Liver (tissue), 9 donors: Measurements from ENCODE around the gene FSCN2. TPM values are rescaled to one million over a fixed set of nuclear protein-coding genes. Genes with fewer than 3 reads are reported as not detected.
A peak's percentile ranks its signal among the peaks of the same experiment; 100 is the strongest.

ENCODE experiments used
- DNase-seq: peaks from one replicate; pipeline ENCODE4 v3.0.0-alpha.2; 2017; ENCODE audit warnings: low spot score
- H3K27ac ChIP-seq, 2 donors: one replicate each; pipeline ENCODE4 v1.7.0; 2013; ENCODE audit warnings: inconsistent platforms in 2 of 2, low read length in 2 of 2, control low read depth in 1 of 2, low read depth in 1 of 2, mild to moderate bottlenecking in 1 of 2
- H3K27me3 ChIP-seq, 4 donors: one replicate each; pipeline versions ENCODE4 v1.6.1 to v1.7.0; 2013; ENCODE audit warnings: low read length in 3 of 4, inconsistent platforms in 1 of 4, mild to moderate bottlenecking in 1 of 4, moderate library complexity in 1 of 4; ENCODE audit not compliant: control insufficient read depth in 4 of 4, insufficient read depth in 4 of 4
- H3K36me3 ChIP-seq, 4 donors: one replicate each; pipeline versions ENCODE4 v1.6.1 to v1.7.0; 2013; ENCODE audit warnings: low read length in 3 of 4, mild to moderate bottlenecking in 3 of 4, low read depth in 1 of 4, moderate library complexity in 1 of 4; ENCODE audit not compliant: control insufficient read depth in 4 of 4, insufficient read depth in 3 of 4
- H3K4me1 ChIP-seq, 4 donors: one replicate each; pipeline versions ENCODE4 v1.6.1 to v1.7.0; 2013; ENCODE audit warnings: low read length in 3 of 4, mild to moderate bottlenecking in 3 of 4, moderate library complexity in 1 of 4; ENCODE audit not compliant: control insufficient read depth in 4 of 4, insufficient read depth in 4 of 4
- H3K4me3 ChIP-seq, 3 donors: one replicate each; pipeline versions ENCODE4 v1.6.1 to v1.7.0; 2013; ENCODE audit warnings: low read length in 3 of 3, control low read depth in 1 of 3, low read depth in 1 of 3, mild to moderate bottlenecking in 1 of 3
- H3K9ac ChIP-seq, 2 donors: one replicate each; pipeline ENCODE4 v1.7.0; 2013; ENCODE audit warnings: low read length in 2 of 2, mild to moderate bottlenecking in 2 of 2, moderate library complexity in 2 of 2, control low read depth in 1 of 2, low read depth in 1 of 2
- H3K9me3 ChIP-seq, 4 donors: one replicate each; pipeline versions ENCODE4 v1.6.1 to v1.7.0; 2013; ENCODE audit warnings: low read length in 3 of 4; ENCODE audit not compliant: control insufficient read depth in 4 of 4
- EGR1 ChIP-seq, 2 donors: IDR thresholded peaks; 2 replicates each; pipeline ENCODE4 v1.6.1; 2016 to 2018; ENCODE audit warnings: antibody characterized with exemption in 2 of 2, low read depth in 2 of 2
- FOXA2 ChIP-seq: IDR thresholded peaks from 2 replicates; pipeline ENCODE4 v1.6.1; 2016; ENCODE audit warnings: antibody characterized with exemption
- HNF4A ChIP-seq, 2 donors: conservative IDR thresholded peaks; 2 replicates each; pipeline ENCODE4 v1.6.1; 2016; ENCODE audit warnings: antibody characterized with exemption in 2 of 2, mild to moderate bottlenecking in 2 of 2
- HNF4G ChIP-seq: IDR thresholded peaks from 2 replicates; pipeline ENCODE4 v1.6.1; 2016; ENCODE audit warnings: antibody characterized with exemption
- JUND ChIP-seq, 2 donors: IDR thresholded peaks; 2 replicates each; pipeline ENCODE4 v1.6.1; 2016; ENCODE audit warnings: antibody characterized with exemption in 2 of 2
- RAD21 ChIP-seq, 2 donors: IDR thresholded peaks; 2 replicates each; pipeline ENCODE4 v1.6.1; 2016; ENCODE audit warnings: antibody characterized with exemption in 2 of 2, mild to moderate bottlenecking in 2 of 2
- RXRA ChIP-seq, 2 donors: IDR thresholded peaks; 2 replicates each; pipeline ENCODE4 v1.6.1; 2017 to 2018; ENCODE audit warnings: antibody characterized with exemption in 2 of 2, mild to moderate bottlenecking in 1 of 2
- SP1 ChIP-seq: IDR thresholded peaks from 2 replicates; pipeline ENCODE4 v1.6.1; 2018; ENCODE audit warnings: antibody characterized with exemption, mild to moderate bottlenecking
- YY1 ChIP-seq: IDR thresholded peaks from 2 replicates; pipeline ENCODE4 v1.6.1; 2016; ENCODE audit warnings: antibody characterized with exemption, mild to moderate bottlenecking
- WGBS: extraction: QIAGEN DNeasy Blood & Tissue Kit; methylation state at CpG from one replicate; pipeline ENCODE4 v1.1.7; 2013; 5-methylcytosine and 5-hydroxymethylcytosine counted together
- polyA plus RNA-seq, 2 donors: library from polyadenylated mRNA; stranded (reverse) in 1 of 2; unstranded in 1 of 2; fragments of 200-250 nt in 1 of 2; fragments of >200 nt in 1 of 2; fragmentation: Nextera tagmentation in 1 of 2; extraction: Ambion mirVana in 1 of 2; gene quantifications; one replicate each; pipeline versions ENCODE4 v1.2.1 to v1.2.3, GENCODE V29; 2013 to 2015
- total RNA-seq, 2 donors: library from RNA; depleted of rRNA; stranded (reverse); fragments of >200 nt; gene quantifications; one replicate each; pipeline ENCODE4 v1.2.3, GENCODE V29; 2014
- TF ChIP-seq, protein P1 (sequence below): fragments of 150-350 bp; IDR thresholded peaks from 2 replicates; pipeline ENCODE4 v1.5.1; 2017; ENCODE audit warnings: improper control_type of control experiment, low read depth, low read length; ENCODE audit not compliant: missing input control
- TF ChIP-seq, protein P2 (sequence below): IDR thresholded peaks from 2 replicates; pipeline ENCODE4 v1.6.1; 2016; ENCODE audit warnings: antibody characterized with exemption
- TF ChIP-seq, protein P3 (sequence below): IDR thresholded peaks from 2 replicates; pipeline ENCODE4 v1.6.1; 2016; ENCODE audit warnings: antibody characterized with exemption, mild to moderate bottlenecking
- donor health status: healthy.
- donor health status: healthy.
- donor health status: healthy.
- donor health status: healthy.
- donor health status: healthy.

FSCN2 gene
- total and polyA plus RNA-seq, 4 donors = 0.09 to 0.42 TPM; not detected in 2

- TF ChIP-seq, protein P1, sequence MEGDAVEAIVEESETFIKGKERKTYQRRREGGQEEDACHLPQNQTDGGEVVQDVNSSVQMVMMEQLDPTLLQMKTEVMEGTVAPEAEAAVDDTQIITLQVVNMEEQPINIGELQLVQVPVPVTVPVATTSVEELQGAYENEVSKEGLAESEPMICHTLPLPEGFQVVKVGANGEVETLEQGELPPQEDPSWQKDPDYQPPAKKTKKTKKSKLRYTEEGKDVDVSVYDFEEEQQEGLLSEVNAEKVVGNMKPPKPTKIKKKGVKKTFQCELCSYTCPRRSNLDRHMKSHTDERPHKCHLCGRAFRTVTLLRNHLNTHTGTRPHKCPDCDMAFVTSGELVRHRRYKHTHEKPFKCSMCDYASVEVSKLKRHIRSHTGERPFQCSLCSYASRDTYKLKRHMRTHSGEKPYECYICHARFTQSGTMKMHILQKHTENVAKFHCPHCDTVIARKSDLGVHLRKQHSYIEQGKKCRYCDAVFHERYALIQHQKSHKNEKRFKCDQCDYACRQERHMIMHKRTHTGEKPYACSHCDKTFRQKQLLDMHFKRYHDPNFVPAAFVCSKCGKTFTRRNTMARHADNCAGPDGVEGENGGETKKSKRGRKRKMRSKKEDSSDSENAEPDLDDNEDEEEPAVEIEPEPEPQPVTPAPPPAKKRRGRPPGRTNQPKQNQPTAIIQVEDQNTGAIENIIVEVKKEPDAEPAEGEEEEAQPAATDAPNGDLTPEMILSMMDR = peak; percentile 97
- peak; percentile 81 to 86 for TF ChIP-seq RAD21 (IDR thresholded peaks at IDR 0.05)
- peak in 1 of 2 donors; percentile 33 for TF ChIP-seq RXRA (IDR thresholded peaks at IDR 0.05)
- no peak for TF ChIP-seq HNF4A (conservative IDR thresholded peaks at IDR 0.05)
- peak; percentile 86 for DNase-seq
- Histone ChIP-seq H3K4me1 (peaks cover 5 to 22% (median 15%) of the 10 kb centered on the region in 4 donors), H3K27ac (no peak overlapping the region), H3K9me3 (no peaks in the 10 kb centered on the region), H3K4me3 (peak overlapping the region in 1 of 3 donors; percentile 40), H3K27me3 (no peaks in the 10 kb centered on the region), H3K9ac (peak overlapping the region in 1 of 2 donors; percentile 32), H3K36me3 (no peaks in the 10 kb centered on the region)
- 7% methylated on average over 60 of the region's 60 CpGs for WGBS
Measured at GRCh38 chr17:81484195-81484979, 43.8 kb upstream of the FSCN2 start.

DNA sequence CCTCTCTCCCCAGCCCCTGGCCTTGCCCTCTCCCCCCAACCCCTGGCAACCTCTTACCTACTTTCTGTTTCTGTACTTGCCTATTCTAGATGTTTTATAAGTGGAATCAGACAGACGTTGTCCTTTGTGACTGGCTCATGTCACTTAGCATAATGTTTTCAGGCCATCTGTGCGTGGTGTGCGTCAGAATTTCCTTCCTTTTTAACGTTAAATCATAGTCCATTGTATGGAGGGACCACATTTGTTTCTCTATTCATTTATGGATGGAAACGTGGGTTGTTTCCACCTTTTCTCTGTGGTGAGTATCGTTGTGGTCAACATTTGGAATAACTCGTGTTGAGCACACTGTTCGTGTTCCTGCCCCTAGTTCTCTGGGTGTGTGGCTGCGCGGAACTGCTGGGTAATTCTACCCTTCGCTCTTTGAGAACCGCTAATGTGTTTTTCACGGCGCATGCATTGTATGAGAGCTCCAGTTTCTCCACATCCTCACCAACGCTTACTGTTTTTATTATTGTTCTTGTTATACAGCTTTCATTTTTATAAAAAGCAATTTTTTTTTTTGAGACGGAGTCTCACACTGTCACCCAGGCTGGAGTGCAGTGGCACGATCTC, 41.9 kb upstream of the FSCN2 start:
- TF ChIP-seq SP1 = no peak
- no peak for TF ChIP-seq EGR1 (IDR thresholded peaks at IDR 0.05; ENCODE audit: low read depth in 2 of 2)
- no peak for TF ChIP-seq RXRA (IDR thresholded peaks at IDR 0.05)
- TF ChIP-seq HNF4G = no peak
- TF ChIP-seq FOXA2 = no peak
- TF ChIP-seq, protein P2, sequence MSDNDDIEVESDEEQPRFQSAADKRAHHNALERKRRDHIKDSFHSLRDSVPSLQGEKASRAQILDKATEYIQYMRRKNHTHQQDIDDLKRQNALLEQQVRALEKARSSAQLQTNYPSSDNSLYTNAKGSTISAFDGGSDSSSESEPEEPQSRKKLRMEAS = no peak
- TF ChIP-seq, protein P3, sequence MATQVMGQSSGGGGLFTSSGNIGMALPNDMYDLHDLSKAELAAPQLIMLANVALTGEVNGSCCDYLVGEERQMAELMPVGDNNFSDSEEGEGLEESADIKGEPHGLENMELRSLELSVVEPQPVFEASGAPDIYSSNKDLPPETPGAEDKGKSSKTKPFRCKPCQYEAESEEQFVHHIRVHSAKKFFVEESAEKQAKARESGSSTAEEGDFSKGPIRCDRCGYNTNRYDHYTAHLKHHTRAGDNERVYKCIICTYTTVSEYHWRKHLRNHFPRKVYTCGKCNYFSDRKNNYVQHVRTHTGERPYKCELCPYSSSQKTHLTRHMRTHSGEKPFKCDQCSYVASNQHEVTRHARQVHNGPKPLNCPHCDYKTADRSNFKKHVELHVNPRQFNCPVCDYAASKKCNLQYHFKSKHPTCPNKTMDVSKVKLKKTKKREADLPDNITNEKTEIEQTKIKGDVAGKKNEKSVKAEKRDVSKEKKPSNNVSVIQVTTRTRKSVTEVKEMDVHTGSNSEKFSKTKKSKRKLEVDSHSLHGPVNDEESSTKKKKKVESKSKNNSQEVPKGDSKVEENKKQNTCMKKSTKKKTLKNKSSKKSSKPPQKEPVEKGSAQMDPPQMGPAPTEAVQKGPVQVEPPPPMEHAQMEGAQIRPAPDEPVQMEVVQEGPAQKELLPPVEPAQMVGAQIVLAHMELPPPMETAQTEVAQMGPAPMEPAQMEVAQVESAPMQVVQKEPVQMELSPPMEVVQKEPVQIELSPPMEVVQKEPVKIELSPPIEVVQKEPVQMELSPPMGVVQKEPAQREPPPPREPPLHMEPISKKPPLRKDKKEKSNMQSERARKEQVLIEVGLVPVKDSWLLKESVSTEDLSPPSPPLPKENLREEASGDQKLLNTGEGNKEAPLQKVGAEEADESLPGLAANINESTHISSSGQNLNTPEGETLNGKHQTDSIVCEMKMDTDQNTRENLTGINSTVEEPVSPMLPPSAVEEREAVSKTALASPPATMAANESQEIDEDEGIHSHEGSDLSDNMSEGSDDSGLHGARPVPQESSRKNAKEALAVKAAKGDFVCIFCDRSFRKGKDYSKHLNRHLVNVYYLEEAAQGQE = no peak
- no peak for TF ChIP-seq YY1
- TF ChIP-seq JUND (IDR thresholded peaks at IDR 0.05) = no peak
- H3K4me3 ChIP-seq = no peak overlapping the region
- H3K9ac ChIP-seq = no peak overlapping the region
- no peak overlapping the region for H3K27ac ChIP-seq
- H3K9me3 ChIP-seq = no peaks in the 10 kb centered on the region
- no peaks in the 10 kb centered on the region for H3K27me3 ChIP-seq
- 85% methylated on average over 17 of the region's 17 CpGs for WGBS
- peaks cover 5 to 18% (median 13%) of the 10 kb centered on the region in 4 donors for H3K4me1 ChIP-seq
- no peak for DNase-seq
- no peaks in the 10 kb centered on the region for H3K36me3 ChIP-seq
